NOMO-1 treated with dmso at 0.1 percent for 144 hours (cell line): ENCODE measurements around the gene NOP14.
"Not testable (repeated sequence)": the region's sequence is repeated elsewhere in the genome, so short reads cannot be mapped to it uniquely, and the experiment has no call there.

Source experiments
- DNase-seq: peaks from one replicate; lab custom pipeline; 2025; ENCODE audit not compliant: unreplicated experiment; lab: John Stamatoyannopoulos, UW

Gene NOP14

DNA sequence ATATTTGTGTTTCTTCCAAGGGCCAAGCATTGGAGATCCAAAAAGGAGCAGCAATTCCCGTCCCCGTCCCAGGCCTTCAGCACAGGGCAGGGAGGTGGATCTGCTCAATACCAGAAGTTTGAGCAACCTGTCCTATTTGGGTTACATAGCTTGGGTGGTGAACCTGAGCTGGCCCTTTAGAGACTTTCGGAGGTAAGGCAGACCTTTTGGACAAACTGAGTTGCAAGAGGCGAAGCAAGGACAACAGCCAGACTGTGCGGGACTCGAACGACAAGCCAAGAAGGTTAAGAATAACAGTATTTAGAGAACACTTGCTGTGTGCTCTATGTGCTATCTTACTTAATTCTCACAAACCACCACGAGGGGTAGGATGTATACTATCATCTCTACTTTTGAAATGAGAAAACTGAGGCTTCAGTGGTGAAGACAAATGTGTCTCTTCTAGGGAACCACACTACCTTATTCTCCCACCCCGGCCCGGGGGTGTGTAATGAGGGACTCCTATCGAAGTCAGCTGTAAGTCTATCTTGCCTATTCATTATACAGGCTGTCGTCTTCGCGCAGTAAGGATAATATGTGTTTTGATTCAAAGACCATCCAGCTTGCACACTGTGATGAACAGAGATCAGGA is 1.3 kb downstream of the NOP14 start:
- DNase-seq: no peak

DNA sequence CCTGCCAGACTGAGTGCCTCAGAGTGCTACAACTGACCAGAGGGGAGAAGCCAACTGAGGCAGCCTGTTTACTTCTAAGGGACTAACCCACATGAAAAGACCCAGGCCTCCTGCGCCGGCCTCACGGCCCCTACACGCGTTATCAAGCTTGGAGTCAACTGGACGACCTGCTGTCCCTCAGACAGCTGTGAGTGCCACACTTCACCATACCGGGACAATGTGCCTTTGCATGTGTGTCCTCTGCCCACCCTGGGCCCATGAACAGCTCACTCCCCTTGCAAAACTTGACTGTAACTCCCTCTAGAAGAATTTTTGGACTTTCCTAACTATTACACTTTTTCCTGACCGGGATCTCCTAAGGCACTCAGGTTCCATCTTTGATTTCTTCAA is 1.8 kb downstream of the NOP14 start:
- DNase-seq: peak; percentile 14

DNA sequence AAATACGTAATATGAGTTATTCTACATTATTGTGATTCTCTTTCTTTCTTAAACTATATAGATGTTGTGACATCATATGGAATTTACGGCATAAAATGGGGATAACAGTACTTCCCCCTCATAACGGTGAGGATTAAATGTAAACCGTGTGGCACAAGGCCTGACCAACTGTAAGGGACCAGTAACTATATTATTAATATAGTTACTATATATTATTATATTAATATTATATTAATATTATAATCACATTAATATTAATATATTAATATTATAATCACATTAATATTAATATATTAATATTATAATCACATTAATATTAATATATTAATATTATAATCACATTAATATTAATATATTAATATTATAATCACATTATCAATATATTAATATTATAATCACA is 2.8 kb downstream of the NOP14 start:
- not testable (repeated sequence) for DNase-seq

DNA sequence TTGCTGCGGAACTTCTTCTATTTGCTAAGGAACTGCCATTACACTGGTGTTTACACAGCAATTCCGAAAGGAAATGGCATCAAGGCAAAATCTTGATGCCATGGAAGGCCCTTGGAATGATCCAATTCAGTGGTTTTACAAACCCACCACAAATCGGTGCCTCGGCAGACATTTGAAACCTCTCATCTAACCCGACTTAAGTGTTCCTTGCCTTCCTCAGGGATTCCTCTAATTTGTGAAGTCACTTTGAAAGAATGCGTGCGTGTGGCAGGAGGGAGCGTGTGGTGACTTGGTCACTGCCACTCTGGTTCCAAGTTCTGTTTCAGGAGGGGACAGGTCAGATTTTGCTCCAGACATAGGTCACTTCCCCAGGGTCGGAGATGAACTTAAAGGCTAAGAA is 4.8 kb downstream of the NOP14 start:
- DNase-seq: no peak

DNA sequence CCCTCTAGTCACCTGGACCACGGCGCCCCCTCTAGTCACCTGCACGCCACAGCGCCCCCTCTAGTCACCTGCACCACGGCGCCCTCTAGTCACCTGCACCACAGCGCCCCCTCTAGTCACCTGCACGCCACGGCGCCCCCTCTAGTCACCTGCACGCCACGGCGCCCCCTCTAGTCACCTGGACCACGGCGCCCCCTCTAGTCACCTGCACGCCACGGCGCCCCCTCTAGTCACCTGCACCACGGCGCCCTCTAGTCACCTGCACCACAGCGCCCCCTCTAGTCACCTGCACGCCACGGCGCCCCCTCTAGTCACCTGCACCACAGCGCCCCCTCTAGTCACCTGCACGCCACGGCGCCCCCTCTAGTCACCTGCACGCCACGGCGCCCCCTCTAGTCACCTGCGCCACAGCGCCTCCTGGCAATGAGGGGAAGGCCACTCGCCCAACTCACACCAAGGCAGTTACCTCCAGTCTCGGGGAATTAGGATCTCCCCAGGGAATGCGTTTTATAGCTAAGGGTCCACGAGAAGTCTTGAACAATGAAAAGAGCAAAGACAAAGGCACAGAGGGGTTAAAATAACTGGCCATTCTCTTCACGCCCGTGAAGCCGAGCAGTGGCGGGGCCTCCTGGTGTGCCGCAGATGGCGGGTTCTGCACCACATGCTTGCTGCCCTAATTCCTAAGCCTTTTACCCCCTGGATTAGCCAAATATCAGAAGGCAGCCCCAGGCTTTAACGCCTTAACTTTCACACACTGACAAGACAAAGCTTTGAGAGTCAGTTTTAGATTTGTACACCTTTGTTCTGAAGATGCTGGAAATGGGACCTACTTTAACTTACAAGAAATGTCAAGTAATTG is 7.8 kb downstream of the NOP14 start:
- not testable (repeated sequence) for DNase-seq

DNA sequence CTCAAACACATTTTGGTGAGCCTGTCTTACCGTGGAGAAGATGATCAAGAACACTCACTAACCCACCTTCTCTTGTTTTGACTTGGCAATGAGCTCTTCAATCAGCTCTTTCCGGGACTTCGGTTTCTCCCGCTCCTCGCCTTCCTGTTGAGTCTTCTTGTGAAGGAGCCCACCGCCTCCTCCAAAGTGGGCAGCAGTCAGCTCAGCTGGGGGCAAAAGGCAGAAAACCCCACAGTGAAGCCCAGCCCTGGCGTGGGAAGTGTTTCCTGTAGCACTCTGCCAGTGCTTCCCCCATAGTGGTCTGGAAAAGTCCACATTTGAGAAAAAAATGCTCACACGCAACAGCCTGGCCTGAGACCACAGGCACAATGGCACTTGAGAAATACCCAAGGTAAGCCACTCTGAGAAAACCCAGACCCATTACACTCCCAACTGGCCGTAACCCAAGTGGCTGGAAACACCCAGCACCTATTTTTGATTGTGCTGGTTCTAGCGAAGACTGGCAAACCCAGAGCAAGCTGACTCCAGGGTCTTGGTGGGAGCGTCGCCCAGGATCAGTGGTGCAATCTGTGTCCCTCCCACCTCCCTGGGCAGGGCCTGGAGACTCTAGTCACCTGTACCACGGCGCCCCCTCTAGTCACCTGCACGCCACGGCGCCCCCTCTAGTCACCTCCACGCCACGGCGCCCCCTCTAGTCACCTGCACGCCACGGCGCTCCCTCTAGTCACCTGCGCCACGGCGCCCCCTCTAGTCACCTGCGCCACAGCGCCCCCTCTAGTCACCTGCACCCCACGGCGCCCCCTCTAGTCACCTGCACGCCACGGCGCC is 8.6 kb downstream of the NOP14 start:
- no peak for DNase-seq

DNA sequence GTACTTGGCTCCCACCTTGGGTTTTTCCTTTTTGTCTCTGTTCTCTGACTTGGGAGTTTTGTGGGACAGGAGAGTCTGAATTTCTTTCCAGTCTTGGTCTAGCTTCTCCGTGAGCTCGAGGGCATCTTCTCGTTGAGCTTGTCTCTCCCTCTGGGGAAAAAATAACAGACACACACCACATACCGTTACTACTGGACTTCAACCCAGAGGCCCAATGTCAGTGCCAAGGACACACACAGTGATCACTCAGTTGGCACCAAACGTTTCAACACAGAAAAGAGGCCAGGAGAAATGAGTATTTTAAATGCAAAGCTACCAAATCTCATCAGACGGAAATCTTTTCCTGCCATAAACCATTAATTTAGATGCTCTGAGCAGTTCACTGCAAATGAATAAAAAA is 9.7 kb downstream of the NOP14 start:
- DNase-seq: no peak

DNA sequence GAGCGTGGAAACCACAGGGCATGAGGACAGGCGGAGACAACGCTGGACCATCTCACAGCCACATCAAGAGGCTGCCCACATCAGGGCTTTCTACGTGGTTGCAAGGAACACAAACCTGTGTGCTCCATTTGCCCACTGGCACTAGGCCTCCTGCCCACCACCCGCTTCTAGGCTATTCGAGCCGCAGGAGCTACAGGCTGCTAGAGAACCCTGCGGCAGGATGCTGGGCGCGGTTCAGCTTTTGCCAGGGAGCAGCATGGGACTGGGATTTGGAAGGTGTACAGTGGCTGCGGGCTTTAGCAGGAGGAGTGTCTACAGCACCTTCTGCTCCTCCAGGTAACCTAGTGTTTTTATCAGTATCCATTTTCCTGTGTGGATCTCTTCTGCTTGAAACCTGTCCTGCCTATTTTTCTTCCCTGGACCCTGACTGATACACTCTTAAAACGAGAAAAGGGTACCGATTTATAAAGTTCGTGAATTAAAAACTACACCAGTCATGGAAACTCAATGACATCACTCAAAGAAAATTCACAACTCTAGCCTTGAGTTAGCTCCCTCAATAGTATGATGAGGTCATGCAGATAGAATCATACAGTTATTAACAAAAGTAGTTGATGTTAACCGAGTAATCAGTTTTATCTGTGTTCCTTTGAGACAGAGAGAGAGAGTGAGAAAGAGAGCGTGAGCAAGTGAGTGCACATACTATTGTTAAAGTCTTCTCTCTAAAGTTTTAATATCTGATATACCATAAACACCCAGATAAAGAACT is 12.8 kb downstream of the NOP14 start:
- no peak for DNase-seq

DNA sequence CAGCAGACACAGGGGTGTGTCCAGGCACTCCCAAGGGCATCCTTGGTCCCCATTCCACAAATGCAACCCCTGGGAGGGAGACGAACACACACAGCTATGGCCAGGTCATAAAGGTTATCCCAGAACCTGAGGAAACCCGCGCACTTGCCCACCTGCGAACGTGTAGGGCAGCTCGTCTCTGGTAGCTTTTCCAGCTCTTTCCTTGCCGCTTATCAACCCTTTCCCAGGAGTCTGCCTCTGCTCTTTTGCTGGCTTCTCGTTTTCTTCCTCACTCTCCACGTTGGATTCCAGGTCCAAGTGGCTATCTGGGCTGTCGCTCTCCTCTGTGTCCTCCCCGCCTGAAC is 13.5 kb downstream of the NOP14 start:
- no peak for DNase-seq

DNA sequence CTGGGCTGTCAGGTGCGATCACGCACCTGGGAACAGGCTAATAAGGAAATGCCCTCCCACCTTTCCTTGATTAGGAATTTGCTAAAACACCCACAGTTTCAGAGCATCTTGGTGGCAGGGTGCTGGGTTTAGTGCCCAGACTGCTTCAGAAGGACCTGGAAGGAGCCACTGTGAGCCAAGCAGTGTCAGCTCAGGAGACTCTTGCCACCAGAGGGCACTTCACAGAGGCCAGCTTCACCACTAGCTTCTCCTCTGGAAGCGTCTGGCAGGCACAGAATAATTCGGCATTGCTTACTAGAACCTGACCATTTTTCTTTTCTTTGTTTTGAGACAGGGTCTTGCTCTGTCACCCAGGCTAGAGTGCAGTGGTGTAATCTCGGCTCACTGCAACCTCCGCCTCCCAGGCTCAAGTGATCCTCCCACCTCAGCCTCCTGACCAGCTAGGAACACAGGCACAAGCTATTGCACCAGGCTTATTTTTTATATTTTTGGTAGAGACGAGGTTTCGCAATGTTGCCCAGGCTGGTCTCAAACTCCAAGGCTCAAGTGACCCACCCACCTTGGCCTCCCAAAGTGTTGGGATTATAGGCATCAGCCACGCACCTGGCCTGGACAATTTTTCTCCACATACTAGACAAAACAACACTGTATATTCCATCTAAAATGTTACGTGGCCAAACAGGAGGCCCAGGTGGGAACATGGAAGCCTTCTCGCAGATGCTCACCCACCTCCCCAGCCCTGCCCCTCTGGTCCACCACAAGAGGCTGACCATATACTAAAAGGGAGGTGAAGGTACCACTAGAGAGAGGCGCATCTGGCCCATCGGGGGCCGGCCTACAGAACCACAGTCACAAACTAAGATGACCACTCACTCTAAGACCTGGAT is 14.1 kb downstream of the NOP14 start:
- DNase-seq: no peak

DNA sequence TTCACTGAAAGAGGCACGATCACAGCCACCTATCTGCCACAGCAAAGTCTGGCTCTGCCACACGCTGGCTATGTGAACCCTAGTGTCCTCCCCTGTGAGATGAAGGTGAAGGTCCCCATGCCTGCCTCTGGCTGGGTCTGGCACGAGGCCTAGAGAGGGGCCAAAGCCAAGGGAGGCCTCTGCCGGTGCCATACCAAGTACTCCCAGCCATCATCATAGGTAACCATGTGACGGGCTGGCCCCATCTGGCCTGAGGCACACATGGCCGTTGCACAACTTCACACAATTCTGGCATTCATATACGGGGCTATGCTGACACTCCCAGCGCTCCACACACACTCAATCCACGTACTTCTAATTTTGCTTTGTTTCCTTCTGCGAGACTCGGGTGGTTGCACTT is 15.3 kb downstream of the NOP14 start:
- DNase-seq: no peak

DNA sequence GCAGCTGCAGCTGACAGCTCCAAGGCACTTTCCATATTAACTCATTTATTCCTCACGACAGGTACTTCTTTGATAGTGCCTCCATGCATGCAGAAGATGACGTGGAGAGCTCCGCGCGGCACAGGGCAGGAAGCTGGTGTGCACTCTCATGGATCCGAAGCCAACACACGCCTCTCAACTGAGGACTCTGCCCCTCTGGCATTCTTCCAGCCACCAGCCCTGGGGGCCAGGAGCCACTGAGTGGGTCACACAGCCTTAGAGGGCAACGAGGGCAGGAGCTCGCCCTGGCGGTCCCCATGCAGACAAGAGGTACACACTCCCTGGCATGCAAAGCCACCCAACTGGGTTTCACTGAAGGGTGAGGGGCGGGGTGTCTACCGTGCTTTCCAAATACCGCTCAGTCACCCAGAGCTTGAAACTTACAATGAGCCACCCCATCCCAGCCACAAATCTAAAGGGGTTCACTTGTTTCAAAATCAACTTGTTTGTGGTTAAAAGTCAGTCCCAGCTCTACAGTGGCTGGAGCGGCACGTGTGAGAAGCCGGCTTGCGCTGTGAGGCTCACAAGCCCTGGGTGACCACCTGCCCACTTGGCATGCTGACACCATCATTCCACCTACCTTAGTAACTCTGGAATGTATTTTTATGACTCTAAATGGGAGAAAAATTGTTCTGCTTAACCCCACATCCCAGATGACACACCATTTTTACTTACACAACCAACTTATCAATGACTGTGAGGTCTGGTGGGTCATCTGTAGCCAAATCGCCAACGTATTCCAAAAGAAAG is 16.2 kb downstream of the NOP14 start:
- no peak for DNase-seq

DNA sequence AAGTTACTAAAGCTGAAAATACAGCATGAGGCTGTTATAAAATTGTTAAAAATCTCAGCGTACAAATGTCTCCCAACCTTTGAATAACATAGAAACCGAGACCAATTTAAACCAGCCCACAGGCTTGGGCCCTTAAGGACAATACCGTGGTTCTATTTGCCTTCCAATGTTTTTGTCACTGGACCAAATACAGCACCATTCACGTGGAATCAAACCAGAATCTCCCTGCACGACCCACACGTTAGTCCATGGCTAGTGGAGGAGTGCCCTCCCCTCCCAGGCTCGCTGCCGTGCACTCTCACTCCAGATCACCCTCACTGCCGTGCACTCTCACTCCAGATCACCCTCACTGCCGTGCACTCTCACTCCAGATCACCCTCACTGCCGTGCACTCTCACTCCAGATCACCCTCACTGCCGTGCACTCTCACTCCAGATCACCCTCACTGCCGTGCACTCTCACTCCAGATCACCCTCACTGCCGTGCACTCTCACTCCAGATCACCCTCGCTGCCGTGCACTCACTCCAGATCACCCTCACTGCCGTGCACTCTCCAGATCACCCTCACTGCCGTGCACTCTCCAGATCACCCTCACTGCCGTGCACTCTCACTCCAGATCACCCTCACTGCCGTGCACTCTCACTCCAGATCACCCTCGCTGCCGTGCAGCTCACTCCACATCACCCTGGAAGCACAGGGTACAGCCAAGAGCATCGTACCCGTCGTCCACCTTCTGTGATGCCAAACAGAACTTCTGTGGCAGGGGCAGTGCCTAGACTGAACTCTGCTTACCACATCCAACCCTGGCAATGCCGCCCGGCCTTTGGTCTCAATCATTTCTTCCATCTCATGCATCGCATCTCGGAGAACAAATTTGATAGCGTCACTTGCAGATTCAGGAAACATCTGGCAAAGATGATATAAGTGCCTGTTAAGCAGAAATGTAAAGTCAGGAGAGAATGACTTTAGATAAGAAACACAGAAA is 17.3 kb downstream of the NOP14 start:
- not testable (repeated sequence) for DNase-seq

DNA sequence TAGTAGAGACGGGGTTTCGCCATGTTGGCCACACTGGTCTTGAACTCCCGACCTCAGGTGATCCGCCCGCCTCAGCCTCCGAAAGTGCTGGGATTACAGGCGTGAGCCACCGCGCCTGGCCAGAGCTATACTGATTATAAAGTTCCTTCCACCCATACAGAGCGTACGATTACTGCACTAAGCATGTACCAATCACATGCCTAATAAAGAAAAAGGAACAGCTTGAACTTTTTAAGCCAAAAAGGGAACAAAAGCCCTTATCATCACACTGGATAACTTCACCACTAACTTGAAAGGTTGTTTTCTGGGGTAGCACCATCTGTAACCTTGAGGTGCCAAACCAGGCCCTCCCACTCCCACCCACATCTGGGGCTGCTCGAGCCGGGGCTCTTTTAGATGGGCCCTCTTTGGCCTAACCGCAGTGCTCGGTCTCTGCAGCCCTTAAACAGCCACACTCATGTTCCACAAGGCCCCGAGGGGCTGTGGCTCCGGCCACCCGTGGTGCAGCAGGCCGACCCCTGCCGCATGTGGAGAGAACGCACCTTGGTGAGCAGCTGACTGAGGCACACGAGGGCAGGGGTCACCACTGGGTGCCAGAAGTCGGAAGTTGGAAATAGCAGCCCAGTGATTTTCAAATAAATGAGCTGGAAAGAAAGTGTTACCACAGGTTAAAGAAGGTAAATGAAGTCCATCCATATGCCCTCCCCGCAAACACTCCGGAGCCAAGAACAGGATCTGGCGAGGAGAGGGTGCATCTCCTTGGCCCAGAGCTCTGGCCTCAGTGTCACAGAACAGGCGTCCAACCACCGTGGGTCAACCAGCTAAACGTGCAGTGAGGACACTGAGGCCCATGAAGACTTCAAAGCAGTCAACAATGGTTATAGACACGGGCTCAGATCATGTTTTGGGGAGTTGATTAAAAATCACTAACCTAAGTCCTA is 18.4 kb downstream of the NOP14 start:
- no peak for DNase-seq

DNA sequence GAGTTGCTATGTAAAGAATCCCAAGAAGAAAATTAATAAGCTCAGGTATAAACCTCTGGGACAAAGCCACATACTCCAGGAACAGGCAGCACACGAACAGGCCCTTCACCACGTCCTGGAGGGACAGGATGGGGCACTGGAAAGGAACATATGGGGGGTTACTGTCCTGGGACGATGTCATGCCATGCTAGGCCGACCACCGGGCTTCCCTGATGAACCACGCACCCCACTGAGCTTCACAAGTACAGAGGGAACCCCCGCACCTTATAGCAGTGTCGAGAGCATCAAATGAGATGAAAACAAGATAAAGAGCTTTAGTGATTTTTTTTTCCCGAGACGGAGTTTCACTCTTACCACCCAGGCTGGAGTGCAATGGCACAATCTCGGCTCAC is 19.1 kb downstream of the NOP14 start:
- no peak for DNase-seq

DNA sequence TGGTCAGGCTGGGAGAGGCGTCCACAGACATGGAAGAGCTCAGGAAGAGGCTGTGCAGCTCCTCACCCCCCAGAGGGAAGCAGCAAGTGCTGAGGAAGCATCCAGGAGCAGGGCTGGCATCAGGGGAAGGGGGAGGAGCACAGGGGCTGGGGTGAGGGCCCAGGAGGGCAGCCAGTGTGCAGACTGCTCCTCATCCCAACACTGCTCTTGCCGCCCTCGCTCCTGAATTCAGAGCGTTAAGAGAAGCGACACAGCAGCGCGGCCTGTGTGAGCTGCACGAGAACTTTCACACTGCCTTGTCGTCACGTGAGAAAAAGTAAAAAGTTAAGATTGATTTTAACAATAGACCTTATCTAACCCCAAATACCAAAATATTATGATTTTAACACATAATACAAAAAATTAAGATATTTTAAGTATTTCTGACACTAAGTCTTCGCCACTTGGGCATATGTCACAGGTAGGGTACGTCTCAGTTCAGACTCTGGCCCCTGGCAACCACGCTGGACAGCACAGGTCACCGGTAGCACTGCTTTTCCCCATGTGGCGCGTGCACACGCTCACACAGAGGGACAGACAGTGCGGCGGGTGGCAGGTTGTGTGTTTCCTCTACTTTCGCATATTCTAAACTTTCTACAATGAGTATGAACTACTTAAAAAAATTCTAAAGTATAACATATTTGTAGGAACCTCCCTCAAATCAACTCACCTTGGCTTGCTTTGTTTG is 19.7 kb downstream of the NOP14 start:
- DNase-seq: no peak
